ENCODE results near the gene MYDGF.

The MYDGF gene

GRCh38 chr19:4695224-4695731 is 25.1 kb upstream of the MYDGF start:
- no peaks in the 10 kb centered on the region for H3K27me3 ChIP-seq (ENCODE audit: control insufficient read depth, insufficient read depth, low read length)
- no peak overlapping the region for H3K9ac ChIP-seq (ENCODE audit: low read length)
- H3K27ac ChIP-seq (ENCODE audit: low read depth, low read length), result peak overlapping the region; percentile 33
- H3K4me1 ChIP-seq (ENCODE audit: control insufficient read depth, insufficient read depth, low read length), result no peaks in the 10 kb centered on the region
- no peak overlapping the region for H3K4me3 ChIP-seq (ENCODE audit: low read length)
- H3K36me3 ChIP-seq (ENCODE audit: control insufficient read depth, insufficient read depth, low read length), result peaks cover 50% of the 10 kb centered on the region

GRCh38 chr19:4694211-4694987 is 24.3 kb upstream of the MYDGF start:
- Histone ChIP-seq H3K27ac (ENCODE audit: low read depth, low read length) (no peak overlapping the region), H3K4me1 (ENCODE audit: control insufficient read depth, insufficient read depth, low read length) (no peaks in the 10 kb centered on the region), H3K4me3 (ENCODE audit: low read length) (no peak overlapping the region), H3K9ac (ENCODE audit: low read length) (no peak overlapping the region), H3K27me3 (ENCODE audit: control insufficient read depth, insufficient read depth, low read length) (no peaks in the 10 kb centered on the region), H3K36me3 (ENCODE audit: control insufficient read depth, insufficient read depth, low read length) (peaks cover 51% of the 10 kb centered on the region)

- H3K27me3 ChIP-seq (ENCODE audit: control insufficient read depth, insufficient read depth, low read length), result no peaks in the 10 kb centered on the region
- H3K4me3 ChIP-seq (ENCODE audit: low read length), result no peak overlapping the region
- peaks cover 51% of the 10 kb centered on the region for H3K36me3 ChIP-seq (ENCODE audit: control insufficient read depth, insufficient read depth, low read length)
- no peak overlapping the region for H3K27ac ChIP-seq (ENCODE audit: low read depth, low read length)
- no peak overlapping the region for H3K9ac ChIP-seq (ENCODE audit: low read length)
- H3K4me1 ChIP-seq (ENCODE audit: control insufficient read depth, insufficient read depth, low read length), result no peaks in the 10 kb centered on the region
These were observed 23.5 kb upstream of the MYDGF start for GRCh38 chr19:4693471-4694121.

GRCh38 chr19:4693078-4693350 is 22.9 kb upstream of the MYDGF start:
- Histone ChIP-seq H3K9ac (ENCODE audit: low read length) (no peak overlapping the region), H3K27me3 (ENCODE audit: control insufficient read depth, insufficient read depth, low read length) (no peaks in the 10 kb centered on the region), H3K4me1 (ENCODE audit: control insufficient read depth, insufficient read depth, low read length) (no peaks in the 10 kb centered on the region), H3K27ac (ENCODE audit: low read depth, low read length) (no peak overlapping the region), H3K36me3 (ENCODE audit: control insufficient read depth, insufficient read depth, low read length) (peaks cover 48% of the 10 kb centered on the region), H3K4me3 (ENCODE audit: low read length) (no peak overlapping the region)

GRCh38 chr19:4692251-4693077 is 22.3 kb upstream of the MYDGF start:
- Histone ChIP-seq H3K4me1 (ENCODE audit: control insufficient read depth, insufficient read depth, low read length) (no peaks in the 10 kb centered on the region), H3K4me3 (ENCODE audit: low read length) (no peak overlapping the region), H3K27me3 (ENCODE audit: control insufficient read depth, insufficient read depth, low read length) (no peaks in the 10 kb centered on the region), H3K36me3 (ENCODE audit: control insufficient read depth, insufficient read depth, low read length) (peaks cover 44% of the 10 kb centered on the region), H3K9ac (ENCODE audit: low read length) (no peak overlapping the region), H3K27ac (ENCODE audit: low read depth, low read length) (no peak overlapping the region)

GRCh38 chr19:4691373-4691772 is 21.2 kb upstream of the MYDGF start:
- Histone ChIP-seq H3K27me3 (ENCODE audit: control insufficient read depth, insufficient read depth, low read length) (no peaks in the 10 kb centered on the region), H3K9ac (ENCODE audit: low read length) (no peak overlapping the region), H3K4me1 (ENCODE audit: control insufficient read depth, insufficient read depth, low read length) (no peaks in the 10 kb centered on the region), H3K27ac (ENCODE audit: low read depth, low read length) (no peak overlapping the region), H3K4me3 (ENCODE audit: low read length) (no peak overlapping the region), H3K36me3 (ENCODE audit: control insufficient read depth, insufficient read depth, low read length) (peaks cover 42% of the 10 kb centered on the region)

GRCh38 chr19:4690361-4690760 is 20.2 kb upstream of the MYDGF start:
- Histone ChIP-seq H3K4me3 (ENCODE audit: low read length) (no peak overlapping the region), H3K27ac (ENCODE audit: low read depth, low read length) (no peak overlapping the region), H3K27me3 (ENCODE audit: control insufficient read depth, insufficient read depth, low read length) (no peaks in the 10 kb centered on the region), H3K9ac (ENCODE audit: low read length) (no peak overlapping the region), H3K4me1 (ENCODE audit: control insufficient read depth, insufficient read depth, low read length) (no peaks in the 10 kb centered on the region), H3K36me3 (ENCODE audit: control insufficient read depth, insufficient read depth, low read length) (peaks cover 43% of the 10 kb centered on the region)

GRCh38 chr19:4689403-4689802 is 19.3 kb upstream of the MYDGF start:
- no peak overlapping the region for H3K27ac ChIP-seq (ENCODE audit: low read depth, low read length)
- H3K9ac ChIP-seq (ENCODE audit: low read length), result no peak overlapping the region
- no peak overlapping the region for H3K4me3 ChIP-seq (ENCODE audit: low read length)
- peaks cover 42% of the 10 kb centered on the region for H3K36me3 ChIP-seq (ENCODE audit: control insufficient read depth, insufficient read depth, low read length)
- H3K27me3 ChIP-seq (ENCODE audit: control insufficient read depth, insufficient read depth, low read length), result no peaks in the 10 kb centered on the region
- H3K4me1 ChIP-seq (ENCODE audit: control insufficient read depth, insufficient read depth, low read length), result no peaks in the 10 kb centered on the region

- peaks cover 40% of the 10 kb centered on the region for H3K36me3 ChIP-seq (ENCODE audit: control insufficient read depth, insufficient read depth, low read length)
- H3K4me3 ChIP-seq (ENCODE audit: low read length), result no peak overlapping the region
- no peaks in the 10 kb centered on the region for H3K4me1 ChIP-seq (ENCODE audit: control insufficient read depth, insufficient read depth, low read length)
- H3K27me3 ChIP-seq (ENCODE audit: control insufficient read depth, insufficient read depth, low read length), result no peaks in the 10 kb centered on the region
- H3K9ac ChIP-seq (ENCODE audit: low read length), result no peak overlapping the region
- H3K27ac ChIP-seq (ENCODE audit: low read depth, low read length), result no peak overlapping the region
These were observed 18.4 kb upstream of the MYDGF start for GRCh38 chr19:4688587-4688986.

- Histone ChIP-seq H3K4me3 (ENCODE audit: low read length) (no peak overlapping the region), H3K4me1 (ENCODE audit: control insufficient read depth, insufficient read depth, low read length) (no peaks in the 10 kb centered on the region), H3K27ac (ENCODE audit: low read depth, low read length) (no peak overlapping the region), H3K9ac (ENCODE audit: low read length) (no peak overlapping the region), H3K27me3 (ENCODE audit: control insufficient read depth, insufficient read depth, low read length) (no peaks in the 10 kb centered on the region), H3K36me3 (ENCODE audit: control insufficient read depth, insufficient read depth, low read length) (peaks cover 33% of the 10 kb centered on the region)
These were observed 17.3 kb upstream of the MYDGF start for GRCh38 chr19:4687396-4687795.

GRCh38 chr19:4686700-4687099 is 16.6 kb upstream of the MYDGF start:
- Histone ChIP-seq H3K27me3 (ENCODE audit: control insufficient read depth, insufficient read depth, low read length) (no peaks in the 10 kb centered on the region), H3K36me3 (ENCODE audit: control insufficient read depth, insufficient read depth, low read length) (peaks cover 29% of the 10 kb centered on the region), H3K27ac (ENCODE audit: low read depth, low read length) (no peak overlapping the region), H3K4me1 (ENCODE audit: control insufficient read depth, insufficient read depth, low read length) (no peaks in the 10 kb centered on the region), H3K9ac (ENCODE audit: low read length) (no peak overlapping the region), H3K4me3 (ENCODE audit: low read length) (no peak overlapping the region)

- H3K27ac ChIP-seq (ENCODE audit: low read depth, low read length), result no peak overlapping the region
- H3K36me3 ChIP-seq (ENCODE audit: control insufficient read depth, insufficient read depth, low read length), result peaks cover 28% of the 10 kb centered on the region
These were observed 14.4 kb upstream of the MYDGF start for GRCh38 chr19:4684312-4685095.

More at GRCh38 chr19:4684312-4685095, 14.4 kb upstream of the MYDGF start:
- Histone ChIP-seq H3K4me3 (ENCODE audit: low read length) (no peak overlapping the region), H3K9ac (ENCODE audit: low read length) (no peak overlapping the region), H3K27me3 (ENCODE audit: control insufficient read depth, insufficient read depth, low read length) (no peaks in the 10 kb centered on the region), H3K4me1 (ENCODE audit: control insufficient read depth, insufficient read depth, low read length) (no peaks in the 10 kb centered on the region)

Measured in rectal smooth muscle tissue (tissue), 1 donor.